HG03097 (cell line): ENCODE results near the gene TRIM44.
"Not testable (repeated sequence)": the region's sequence is repeated elsewhere in the genome, so short reads cannot be mapped to it uniquely, and the experiment has no call there.

Source experiments
- ATAC-seq: cut with Tn5 transposase; IDR thresholded peaks from one replicate; pipeline ENCODE4 v1.9.1; 2021; ENCODE audit not compliant: unreplicated experiment, low FRiP score

Gene TRIM44

GRCh38 chr11:35750315-35750714, 87.7 kb downstream of the TRIM44 start:
- no peak for ATAC-seq

DNA sequence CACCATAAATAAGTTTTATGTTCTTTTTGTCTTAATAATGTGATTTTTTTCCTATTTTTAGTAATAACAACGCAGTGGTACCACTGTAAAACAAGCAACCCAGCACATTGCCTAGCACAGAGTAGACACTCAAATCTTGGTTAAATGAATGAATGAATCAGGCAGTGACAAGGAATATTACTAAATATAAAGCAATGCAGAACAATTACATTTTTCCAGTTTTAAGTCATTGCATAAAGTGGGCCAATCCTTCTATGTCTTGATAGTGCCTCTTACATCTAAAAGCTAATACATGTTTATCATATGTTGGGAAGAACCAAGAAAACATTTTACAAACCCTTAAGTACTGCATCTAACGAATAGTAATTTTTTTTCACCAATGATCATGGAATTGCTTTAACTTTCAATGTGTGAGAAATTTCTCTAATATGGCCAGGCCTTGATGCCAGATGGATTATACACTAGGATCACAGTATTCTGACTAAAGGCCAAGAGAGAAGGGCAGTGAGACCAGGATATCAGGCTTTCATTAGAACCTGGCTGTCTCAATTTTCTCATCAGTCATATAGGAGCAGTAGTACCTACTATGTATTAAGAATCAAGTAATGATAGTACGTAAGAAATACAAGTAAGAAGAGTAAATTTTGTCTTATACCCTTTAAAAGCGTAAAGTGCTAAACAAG, 88.5 kb downstream of the TRIM44 start:
- no peak for ATAC-seq

DNA sequence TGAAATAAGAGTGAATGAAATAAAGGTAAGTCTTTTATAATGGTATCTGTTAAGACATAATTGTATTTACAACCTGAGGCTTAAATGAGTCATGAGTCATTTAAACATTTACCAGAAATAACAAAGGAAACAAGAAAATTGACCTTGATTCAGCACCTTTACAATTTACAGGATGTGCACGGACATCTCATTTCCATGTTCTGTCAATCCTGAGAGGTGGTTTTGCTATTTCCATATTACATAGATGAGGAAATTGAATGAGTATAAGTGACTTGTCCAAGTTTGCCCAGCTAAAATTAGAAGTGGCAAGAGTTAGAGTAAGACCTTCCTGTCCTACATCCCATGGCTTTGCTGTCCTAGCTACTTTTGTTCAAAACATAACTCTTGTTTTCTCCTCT, 89.1 kb downstream of the TRIM44 start:
- ATAC-seq, result no peak

- ATAC-seq, result no peak
Measured at GRCh38 chr11:35752115-35752514, 89.5 kb downstream of the TRIM44 start.

DNA sequence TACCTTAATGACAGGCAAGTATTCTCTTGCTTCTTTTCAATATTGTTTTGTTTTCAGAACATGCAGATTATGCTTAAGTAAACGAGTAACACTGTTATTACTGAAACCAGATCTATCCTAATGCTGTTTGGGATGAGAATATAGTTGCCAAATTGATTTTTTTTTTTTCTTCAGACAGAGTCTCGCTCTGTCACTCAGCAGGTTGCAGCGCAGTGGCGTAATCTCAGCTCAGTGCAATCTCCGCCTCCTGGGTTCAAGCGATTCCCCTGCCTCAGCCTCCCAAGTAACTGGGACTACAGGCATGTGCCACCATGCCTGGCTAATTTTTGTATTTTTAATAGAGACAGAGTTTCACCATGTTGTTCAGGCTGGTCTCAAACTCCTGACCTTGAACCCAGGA, 91.0 kb downstream of the TRIM44 start:
- ATAC-seq, result not testable (repeated sequence)

DNA sequence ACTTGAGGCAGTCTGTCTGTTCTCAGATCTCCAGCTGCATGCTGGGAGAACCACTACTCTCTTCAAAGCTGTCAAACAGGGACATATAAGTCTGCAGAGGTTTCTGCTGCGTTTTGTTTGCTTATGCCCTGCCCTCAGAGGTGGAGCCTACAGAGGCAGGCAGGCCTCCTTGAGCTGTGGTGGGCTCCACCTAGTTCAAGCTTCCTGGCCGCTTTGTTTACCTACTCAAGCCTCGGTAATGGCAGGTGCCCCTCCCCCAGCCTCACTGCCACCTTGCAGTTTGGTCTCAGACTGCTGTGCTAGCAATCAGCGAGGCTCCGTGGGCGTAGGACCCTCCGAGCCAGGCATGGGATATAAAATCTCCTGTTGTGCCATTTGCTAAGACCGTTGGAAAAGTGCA, 97.4 kb downstream of the TRIM44 start:
- not testable (repeated sequence) for ATAC-seq

DNA sequence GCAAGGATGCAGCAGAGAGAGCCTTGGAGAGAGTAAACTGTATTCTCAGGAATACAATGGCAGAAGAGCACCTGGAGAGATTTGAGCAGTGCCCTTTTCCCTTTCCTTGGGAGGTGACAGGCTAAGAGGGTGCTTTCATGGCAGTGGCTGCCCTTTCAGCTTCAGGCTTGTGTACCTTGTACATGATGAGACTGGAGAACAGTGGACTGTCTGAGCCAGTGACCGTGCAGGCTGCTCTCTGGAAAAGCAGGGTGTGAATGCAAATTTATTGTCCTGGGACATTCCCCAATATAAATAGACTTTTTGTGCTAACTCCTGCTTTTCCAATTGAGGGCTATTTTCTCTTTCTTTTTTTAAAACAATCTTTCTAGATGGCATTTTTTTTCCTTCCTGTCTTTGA, 99.3 kb downstream of the TRIM44 start:
- no peak for ATAC-seq

DNA sequence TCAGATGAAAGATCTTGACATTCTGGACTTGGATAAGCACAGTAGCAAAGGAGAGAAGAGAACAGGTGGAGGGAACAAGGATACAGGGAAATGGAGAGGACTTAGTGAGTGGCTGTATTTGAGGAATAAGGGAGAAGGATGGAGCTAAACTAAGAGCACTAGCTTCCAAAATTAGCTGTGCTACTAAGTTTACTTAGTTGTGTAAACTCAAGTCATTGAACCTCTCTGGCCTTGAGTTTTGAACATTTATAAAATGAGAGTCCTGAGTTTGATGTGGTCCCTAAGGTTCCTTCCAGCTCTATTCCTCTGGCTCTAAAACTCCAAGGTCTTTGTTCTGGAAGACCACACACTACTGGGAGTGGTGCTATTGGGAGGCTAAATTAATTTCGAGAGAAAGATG, 100.7 kb downstream of the TRIM44 start:
- ATAC-seq, result no peak

DNA sequence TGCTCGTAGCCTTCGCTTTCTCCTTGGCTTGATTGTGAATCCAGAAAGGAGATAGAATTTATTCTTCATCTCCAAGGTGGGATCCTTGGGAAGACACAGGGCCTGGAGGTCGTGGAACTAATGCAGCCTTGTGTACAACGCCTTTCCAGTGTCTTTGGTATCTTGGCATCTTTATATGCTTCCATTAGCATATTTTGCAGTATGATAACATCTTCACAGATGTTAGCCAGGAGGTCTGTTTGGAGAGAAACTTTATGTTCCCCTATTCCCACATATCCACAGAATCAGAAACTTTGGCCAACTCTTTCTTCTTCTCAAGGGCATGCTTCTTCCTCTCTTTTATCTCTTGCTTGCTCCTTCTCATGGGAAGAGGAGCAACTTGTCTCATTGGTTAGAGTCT, 101.2 kb downstream of the TRIM44 start:
- ATAC-seq, result no peak

DNA sequence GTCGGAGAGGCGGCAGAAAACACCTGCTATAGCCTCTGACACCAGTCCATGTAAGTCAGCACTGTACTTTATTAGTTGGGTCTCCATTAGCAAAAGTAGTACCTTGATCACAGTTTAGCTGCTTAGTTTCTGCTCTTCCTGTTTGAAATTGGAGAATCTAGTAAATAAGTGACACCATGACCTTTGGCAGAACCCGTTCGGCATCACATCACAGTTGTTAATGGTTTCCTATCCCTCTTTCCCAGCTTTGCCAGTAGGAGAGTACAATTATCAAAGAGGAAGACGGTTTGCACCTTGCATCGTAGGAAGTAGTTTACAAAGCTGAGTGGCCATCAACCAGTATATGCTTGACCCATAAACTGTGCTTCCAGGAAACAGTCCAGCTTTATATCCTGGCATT, 101.8 kb downstream of the TRIM44 start:
- ATAC-seq, result no peak

DNA sequence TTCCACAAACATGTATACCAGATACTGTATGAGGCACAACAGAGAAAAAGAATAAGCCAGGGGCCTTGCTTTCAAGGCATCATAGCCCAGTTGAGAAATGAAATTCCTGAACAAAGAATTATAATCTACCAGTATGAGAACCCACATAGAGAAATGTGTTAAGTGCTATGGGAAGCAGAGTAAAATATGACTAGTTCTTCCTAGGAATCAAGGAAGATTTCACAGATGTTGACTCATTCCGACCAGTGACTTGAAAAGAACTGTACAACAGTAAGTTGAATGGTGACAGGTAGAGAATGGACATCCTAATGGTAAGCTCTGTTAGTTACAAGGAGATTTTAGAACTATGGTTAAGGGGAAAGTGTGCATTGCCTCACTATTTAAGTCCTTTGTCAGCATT, 102.6 kb downstream of the TRIM44 start:
- ATAC-seq, result no peak

- no peak for ATAC-seq
Measured at GRCh38 chr11:35766651-35767050, 104.1 kb downstream of the TRIM44 start.

- ATAC-seq, result not testable (repeated sequence)
Measured at GRCh38 chr11:35770425-35770824, 107.8 kb downstream of the TRIM44 start.

- no peak for ATAC-seq
Measured at GRCh38 chr11:35771722-35772121, 109.1 kb downstream of the TRIM44 start.

DNA sequence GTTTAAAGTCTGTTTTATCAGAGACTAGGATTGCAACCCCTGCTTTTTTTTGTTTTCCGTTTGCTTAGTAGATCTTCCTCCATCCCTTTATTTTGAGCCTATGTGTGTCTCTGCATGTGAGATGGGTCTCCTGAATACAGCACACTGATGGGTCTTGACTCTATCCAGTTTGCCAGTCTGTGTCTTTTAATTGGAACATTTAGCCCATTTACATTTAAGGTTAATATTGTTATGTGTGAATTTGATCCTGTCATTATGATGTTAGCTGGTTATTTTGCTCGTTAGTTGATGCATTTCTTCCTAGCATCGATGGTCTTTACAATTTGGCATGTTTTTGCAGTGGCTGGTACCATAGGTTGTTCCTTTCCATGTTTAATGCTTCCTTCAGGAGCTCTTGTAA, 114.7 kb downstream of the TRIM44 start:
- ATAC-seq, result not testable (repeated sequence)

DNA sequence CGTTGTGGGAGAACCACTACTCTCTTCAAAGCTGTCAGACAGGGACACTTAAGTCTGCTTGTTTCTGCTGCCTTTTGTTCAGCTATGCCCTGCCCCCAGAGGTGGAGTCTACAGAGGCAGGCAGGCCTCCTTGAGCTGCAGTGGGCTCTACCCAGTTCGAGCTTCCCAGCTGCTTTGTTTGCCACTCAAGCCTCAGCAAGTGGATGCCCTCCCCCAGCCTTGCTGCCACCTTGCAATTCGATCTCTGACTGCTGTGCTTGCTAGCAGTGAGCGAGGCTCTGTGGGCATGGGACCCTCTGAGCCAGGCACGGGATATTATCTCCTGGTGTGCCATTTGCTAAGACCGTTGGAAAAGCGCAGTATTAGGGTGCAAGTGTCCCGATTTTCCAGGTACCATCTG, 116.4 kb downstream of the TRIM44 start:
- not testable (repeated sequence) for ATAC-seq

GRCh38 chr11:35779409-35779808, 116.8 kb downstream of the TRIM44 start:
- ATAC-seq, result no peak

- ATAC-seq, result no peak
Measured at GRCh38 chr11:35780951-35781860, 118.6 kb downstream of the TRIM44 start.

- no peak for ATAC-seq
Measured at GRCh38 chr11:35781861-35782470, 119.4 kb downstream of the TRIM44 start.

- no peak for ATAC-seq
Measured at GRCh38 chr11:35783809-35784208, 121.2 kb downstream of the TRIM44 start.

- ATAC-seq, result no peak
Measured at GRCh38 chr11:35784699-35785098, 122.1 kb downstream of the TRIM44 start.
